ENCODE results near the gene VWA1.
"Not testable (repeated sequence)": the region's sequence is repeated elsewhere in the genome, so short reads cannot be mapped to it uniquely, and the experiment has no call there.

The VWA1 gene

DNA sequence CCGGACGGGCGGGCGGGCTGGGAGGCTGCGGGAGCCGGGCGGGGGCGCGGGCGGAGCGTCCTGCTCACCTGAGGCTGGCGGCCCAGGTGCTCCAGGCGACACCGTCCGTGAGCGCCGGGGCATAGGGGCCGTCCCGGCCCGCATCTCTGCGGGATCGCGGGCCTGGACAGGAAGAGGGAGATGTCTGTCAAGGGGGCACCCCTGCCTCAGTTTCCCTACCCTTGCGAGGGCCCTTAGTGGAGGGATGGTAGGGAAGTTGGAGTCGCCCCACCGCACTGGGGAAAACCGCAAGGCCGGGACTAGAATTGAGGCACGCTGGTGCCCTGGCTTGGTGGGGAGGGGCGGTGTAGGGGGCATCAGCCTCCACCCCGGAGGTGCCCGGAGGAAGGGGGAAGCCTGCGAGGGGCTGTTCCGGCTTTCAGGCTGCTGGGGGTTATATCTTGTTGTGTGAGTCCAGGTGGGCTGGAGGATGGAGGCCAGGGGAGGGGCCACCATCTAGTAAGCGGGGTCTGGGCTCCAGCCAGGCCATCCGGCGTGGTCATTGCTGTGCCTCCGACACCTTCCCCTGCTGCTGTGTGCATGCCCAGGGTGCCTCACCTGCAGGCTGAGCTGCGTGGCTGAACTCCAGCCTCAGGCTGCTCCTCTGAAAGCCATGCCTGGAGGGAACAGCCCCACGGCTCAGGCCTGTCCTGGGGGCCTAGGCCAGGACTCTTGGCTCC, 580 bp downstream of the VWA1 start:
- no peak for DNase-seq (ENCODE audit: low spot score)

DNA sequence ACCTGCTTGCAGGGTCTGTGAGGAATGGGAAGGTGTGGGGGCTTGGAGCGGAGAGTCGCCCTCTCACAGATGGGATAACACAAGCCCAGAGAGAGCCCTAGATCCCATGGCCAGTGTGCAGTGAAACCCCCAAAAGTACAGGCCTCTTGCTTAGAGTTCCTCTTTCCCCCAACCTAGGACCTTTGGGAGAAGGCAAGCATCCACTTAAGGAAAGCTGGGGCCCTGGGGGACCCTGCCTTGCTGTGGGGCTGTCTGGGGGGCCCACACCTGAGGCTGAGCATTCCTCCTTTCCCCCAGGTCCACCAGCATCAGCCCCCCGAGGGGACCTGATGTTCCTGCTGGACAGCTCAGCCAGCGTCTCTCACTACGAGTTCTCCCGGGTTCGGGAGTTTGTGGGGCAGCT, 1.1 kb downstream of the VWA1 start:
- no peak for DNase-seq (ENCODE audit: low spot score)

- no peak for DNase-seq (ENCODE audit: low spot score)
These were observed 1.8 kb downstream of the VWA1 start for GRCh38 chr1:1437033-1437903.

GRCh38 chr1:1437904-1438376, 2.5 kb downstream of the VWA1 start:
- no peak for DNase-seq (ENCODE audit: low spot score)

DNA sequence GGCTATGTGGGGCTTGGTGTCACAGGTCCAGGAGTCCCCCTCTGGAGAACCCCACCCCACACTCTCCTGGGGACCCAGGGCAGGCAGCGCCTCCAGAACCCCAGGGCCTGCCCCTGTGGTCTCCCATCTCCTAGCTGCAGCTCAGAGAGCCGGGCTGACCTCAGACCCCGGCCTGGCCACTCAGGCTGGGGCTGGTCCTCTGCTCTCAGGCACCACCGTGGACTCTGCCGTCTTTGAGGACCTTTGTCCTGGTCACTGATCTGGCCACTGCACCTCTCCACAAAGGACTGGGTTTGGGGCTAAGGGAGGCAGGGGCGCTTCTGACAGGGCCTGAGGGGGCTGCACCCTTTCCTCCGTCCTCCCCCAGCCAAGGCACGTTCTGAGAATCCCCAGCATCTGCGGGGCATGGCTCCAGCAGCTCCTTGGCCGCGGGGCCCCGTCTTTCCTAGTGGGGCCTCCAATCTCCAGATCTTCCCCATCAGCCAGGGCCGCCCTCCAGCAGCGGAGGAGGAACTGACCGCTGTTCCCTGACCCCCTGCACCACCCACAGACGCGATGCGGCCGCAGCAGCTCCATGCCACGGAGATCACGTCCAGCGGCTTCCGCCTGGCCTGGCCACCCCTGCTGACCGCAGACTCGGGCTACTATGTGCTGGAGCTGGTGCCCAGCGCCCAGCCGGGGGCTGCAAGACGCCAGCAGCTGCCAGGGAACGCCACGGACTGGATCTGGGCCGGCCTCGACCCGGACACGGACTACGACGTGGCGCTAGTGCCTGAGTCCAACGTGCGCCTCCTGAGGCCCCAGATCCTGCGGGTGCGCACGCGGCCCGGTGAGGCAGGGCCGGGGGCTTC, 3.3 kb downstream of the VWA1 start:
- DNase-seq (ENCODE audit: low spot score), result no peak

DNA sequence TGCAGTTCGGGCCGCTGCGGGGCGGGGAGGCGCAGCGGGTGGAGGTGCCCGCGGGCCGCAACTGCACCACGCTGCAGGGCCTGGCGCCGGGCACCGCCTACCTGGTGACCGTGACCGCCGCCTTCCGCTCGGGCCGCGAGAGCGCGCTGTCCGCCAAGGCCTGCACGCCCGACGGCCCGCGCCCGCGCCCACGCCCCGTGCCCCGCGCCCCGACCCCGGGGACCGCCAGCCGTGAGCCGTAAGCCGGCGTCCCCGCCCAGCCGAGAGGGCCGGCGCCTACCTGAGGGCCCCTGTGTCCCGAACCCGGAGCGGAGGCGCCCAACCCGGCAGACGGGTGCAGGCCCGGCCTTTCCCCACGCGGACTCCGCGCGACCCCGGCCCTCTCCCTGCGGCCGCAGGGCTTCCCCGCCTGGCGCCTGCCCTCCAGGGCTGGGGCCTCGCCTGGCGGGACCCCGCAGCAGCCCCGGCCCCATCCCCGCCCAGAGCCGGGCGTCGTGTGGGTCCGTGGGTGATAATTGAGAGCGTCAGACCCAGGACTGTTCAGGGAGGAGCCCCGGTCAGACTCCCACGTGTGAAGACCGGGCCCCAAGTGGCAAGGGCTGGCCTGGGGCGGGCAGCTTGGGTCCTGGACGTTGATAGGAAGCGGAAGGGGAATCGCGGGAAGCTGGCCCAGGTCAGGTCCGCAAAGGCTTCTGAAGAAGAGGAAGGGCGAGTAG, 4.2 kb downstream of the VWA1 start:
- no peak for DNase-seq (ENCODE audit: low spot score)

GRCh38 chr1:1440262-1441001, 4.9 kb downstream of the VWA1 start:
- no peak for DNase-seq (ENCODE audit: low spot score)

GRCh38 chr1:1441002-1441888, 5.8 kb downstream of the VWA1 start:
- DNase-seq (ENCODE audit: low spot score), result no peak

DNA sequence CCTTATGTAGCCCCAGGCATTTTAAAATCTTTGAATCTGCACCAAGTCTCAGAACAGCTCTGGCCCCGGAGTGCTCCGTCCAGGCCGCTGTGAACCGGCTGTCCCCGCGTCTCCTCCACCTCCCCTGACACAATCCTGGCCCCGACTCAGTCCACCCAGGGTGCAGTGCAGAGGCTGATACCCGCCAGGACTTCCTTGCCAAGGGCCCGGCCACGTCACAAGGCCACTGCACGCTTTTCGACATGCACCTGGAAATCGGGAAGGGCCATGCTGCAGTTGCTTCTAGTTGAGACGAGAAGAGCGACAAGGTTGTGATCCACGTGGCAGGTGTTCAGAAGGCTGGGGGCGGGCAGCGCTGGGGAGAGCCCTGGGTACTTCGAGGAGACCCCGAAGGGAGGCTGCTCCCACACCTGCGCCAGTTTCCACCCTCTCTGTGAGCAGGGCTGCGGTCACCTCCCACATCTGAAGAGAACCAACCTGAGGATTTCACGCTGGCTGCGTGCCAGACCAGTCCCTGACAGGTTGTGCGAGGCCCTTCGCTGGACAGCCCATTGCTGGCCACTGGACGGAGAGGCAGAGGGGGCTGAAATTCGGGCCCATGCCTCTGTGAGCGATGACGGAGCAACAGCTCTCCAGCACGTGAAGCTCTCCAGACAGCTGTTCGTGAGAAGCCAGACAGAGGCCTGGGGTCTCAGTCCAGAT, 6.7 kb downstream of the VWA1 start:
- DNase-seq (ENCODE audit: low spot score), result no peak

DNA sequence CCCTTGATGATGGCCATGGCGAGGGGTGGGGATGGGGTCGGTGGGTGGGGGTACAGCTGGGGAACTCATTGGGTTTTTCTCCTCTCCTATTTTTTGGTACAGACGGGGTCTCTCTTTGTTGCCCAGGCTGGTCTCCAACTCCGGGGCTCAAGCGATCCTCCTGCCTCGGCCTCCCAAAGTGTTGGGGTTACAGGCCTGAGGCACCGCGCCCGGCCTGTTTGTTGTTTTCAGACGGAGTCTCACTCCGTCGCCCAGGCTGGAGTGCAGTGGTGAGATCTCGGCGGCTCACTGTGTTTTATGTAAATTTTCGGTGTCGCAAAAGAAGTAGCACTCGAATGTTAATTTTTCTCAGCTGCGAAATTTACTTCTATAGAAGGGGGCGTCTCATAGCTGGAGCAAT, 11.1 kb downstream of the VWA1 start:
- DNase-seq (ENCODE audit: low spot score), result not testable (repeated sequence)

GRCh38 chr1:1449099-1449739, 13.7 kb downstream of the VWA1 start, which contains the start of gene ATAD3C:
Gene ATAD3C (plus strand): TSS chr1:1449689. CDS start chr1:1450684, 995 bp downstream.
- DNase-seq (ENCODE audit: low spot score), result no peak

GRCh38 chr1:1450616-1451015, 15.1 kb downstream of the VWA1 start:
- not testable (repeated sequence) for DNase-seq (ENCODE audit: low spot score)

- no peak for DNase-seq (ENCODE audit: low spot score)
These were observed 16.3 kb downstream of the VWA1 start for GRCh38 chr1:1451696-1452364.

DNA sequence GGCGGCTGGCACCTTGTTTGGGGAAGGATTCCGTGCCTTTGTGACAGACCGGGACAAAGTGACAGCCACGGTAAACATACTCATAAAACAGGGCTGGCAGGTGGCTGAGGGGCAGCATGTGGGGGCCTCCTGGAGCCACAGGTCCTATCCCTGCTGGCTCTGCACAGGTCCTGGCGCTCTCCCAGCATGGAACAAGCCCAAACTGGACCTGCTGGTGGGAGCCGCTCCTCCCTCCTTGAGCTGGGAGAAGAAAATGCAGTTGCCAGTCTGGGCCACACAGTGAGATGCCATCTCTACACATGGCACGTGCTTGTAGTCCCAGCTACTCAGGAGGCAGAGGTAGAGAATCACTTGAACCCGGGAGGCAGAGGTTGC, 16.9 kb downstream of the VWA1 start:
- DNase-seq (ENCODE audit: low spot score), result not testable (repeated sequence)

DNA sequence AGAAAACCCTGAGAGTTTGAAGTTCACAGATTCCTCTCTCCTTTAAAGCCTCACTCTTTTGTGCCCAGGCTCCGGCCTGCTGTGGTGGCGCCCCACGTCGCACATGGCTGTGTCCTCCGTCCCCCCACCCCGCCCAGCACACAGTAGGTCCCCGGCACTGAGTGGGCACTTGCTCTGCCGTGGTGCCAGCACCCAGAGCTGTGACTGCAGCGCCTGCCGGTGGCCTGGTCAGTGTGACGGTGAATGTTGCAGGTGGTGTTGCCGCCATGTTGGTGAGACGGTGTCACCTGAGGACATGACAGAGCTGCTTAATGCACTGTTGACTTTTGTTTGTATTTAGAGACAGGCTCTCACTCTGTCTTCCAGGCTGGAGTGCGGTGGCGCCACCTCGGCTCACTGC, 17.4 kb downstream of the VWA1 start:
- DNase-seq (ENCODE audit: low spot score), result no peak

DNA sequence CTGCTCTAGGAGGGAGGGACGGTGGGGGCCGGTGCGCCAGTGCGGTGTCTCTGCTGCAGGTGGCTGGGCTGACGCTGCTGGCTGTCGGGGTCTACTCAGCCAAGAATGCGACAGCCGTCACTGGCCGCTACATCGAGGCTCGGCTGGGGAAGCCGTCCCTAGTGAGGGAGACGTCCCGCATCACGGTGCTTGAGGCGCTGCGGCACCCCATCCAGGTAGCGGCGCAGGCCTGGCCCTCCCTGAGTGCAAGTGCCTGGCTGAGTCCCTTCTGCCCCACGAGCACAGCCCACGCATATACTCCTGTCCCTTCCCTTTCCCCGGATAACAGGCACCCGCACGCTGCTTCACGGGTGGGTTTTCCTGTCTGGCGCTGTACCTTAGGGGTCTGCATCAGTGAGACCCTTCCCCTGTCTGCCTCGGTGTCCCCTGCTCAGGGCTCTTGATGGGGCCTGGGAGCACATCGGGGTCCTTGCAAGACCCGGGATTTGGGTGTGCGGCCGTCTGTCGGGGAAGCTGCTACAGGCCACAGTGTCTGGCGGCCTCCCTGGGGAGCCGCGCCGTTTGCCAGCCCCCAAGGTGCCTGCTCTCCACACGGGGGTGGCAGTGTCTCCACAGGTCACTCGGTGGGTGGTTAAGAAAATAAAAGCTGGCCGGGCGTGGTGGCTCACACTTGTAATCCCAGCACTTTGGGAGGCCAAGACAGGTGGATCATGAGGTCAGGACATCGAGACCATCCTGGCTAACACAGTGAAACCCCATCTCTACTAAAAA, 19.0 kb downstream of the VWA1 start:
- not testable (repeated sequence) for DNase-seq (ENCODE audit: low spot score)

GRCh38 chr1:1455366-1455884, 19.9 kb downstream of the VWA1 start:
- no peak for DNase-seq (ENCODE audit: low spot score)

All from LoVo (cell line).